SH-SY5Y (cell line): ENCODE measurements around the gene POU4F3.

ENCODE experiments used
- GATA2 ChIP-seq: IDR thresholded peaks from 2 replicates; pipeline ENCODE4 v1.6.1; 2011; ENCODE audit warnings: mild to moderate bottlenecking, low read depth, low read length
- GATA3 ChIP-seq: IDR thresholded peaks from 2 replicates; pipeline ENCODE4 v1.6.1; 2011; ENCODE audit warnings: low read depth, mild to moderate bottlenecking, low read length, moderate library complexity

GRCh38 chr5:146329697-146330096, 8.9 kb upstream of the POU4F3 start:
- no peak for TF ChIP-seq GATA2
- no peak for TF ChIP-seq GATA3
